HEK293 (cell line): ENCODE results near the gene TK1.

Source experiments
- CTCF ChIA-PET: fragments of 350-600 bp; formaldehyde crosslinking; extraction: SDS; loops from one replicate; lab custom pipeline; 2021; ENCODE audit warnings: antibody characterized with exemption; lab: Yijun Ruan, JAX
- POLR2A ChIA-PET: fragments of 300-600 bp; formaldehyde crosslinking; extraction: SDS; loops from one replicate; lab custom pipeline; 2020; ENCODE audit warnings: antibody characterized with exemption, inconsistent platforms; lab: Yijun Ruan, JAX
- H3K27ac ChIP-seq: fragments of 200-500 bp; sonication (Bioruptor generic); 2 replicates; pipeline ENCODE4 v1.5.1; 2014; ENCODE audit warnings: low read depth, low read length, control low read depth, inconsistent platforms; ENCODE audit errors: extremely low read depth
- H3K36me3 ChIP-seq, 2 experiments: fragments of 200-500 bp in 1 of 2; sonication (Bioruptor generic) in 1 of 2; 1 replicate in 1 of 2; 2 replicates in 1 of 2; pipeline ENCODE4 v1.5.1; 2014 to 2017; ENCODE audit warnings: inconsistent platforms in 2 of 2, low read length in 2 of 2; ENCODE audit not compliant: control insufficient read depth in 2 of 2, insufficient read depth in 1 of 2
- H3K4me1 ChIP-seq: fragments of 200-500 bp; sonication (Bioruptor generic); 2 replicates; pipeline ENCODE4 v1.5.1; 2014; ENCODE audit warnings: mild to moderate bottlenecking, low read length, inconsistent platforms; ENCODE audit not compliant: control insufficient read depth, insufficient read depth
- H3K4me3 ChIP-seq: 2 replicates; pipeline ENCODE4 v1.5.1; 2011; ENCODE audit warnings: low read depth, mild to moderate bottlenecking, control low read depth, low read length, moderate library complexity
- H3K9me3 ChIP-seq: fragments of 200-500 bp; sonication (Bioruptor generic); 2 replicates; pipeline ENCODE4 v1.5.1; 2014; ENCODE audit warnings: low read depth, low read length, inconsistent platforms; ENCODE audit not compliant: control insufficient read depth, insufficient read depth
- KLF1 ChIP-seq: fragments of 450-650 bp; formaldehyde crosslinking; IDR thresholded peaks from 2 replicates; pipeline ENCODE4 v1.5.1; 2016; ENCODE audit warnings: missing biosample characterization, missing genetic modification characterization
- KLF17 ChIP-seq: fragments of 450-650 bp; formaldehyde crosslinking; IDR thresholded peaks from 2 replicates; pipeline ENCODE4 v1.5.1; 2016; ENCODE audit warnings: missing biosample characterization, missing genetic modification characterization
- KLF9 ChIP-seq: fragments of 450-650 bp; formaldehyde crosslinking; IDR thresholded peaks from 2 replicates; pipeline ENCODE4 v1.5.1; 2016; ENCODE audit warnings: missing biosample characterization, missing genetic modification characterization, low read depth
- PATZ1 ChIP-seq: fragments of 450-650 bp; formaldehyde crosslinking; IDR thresholded peaks from 2 replicates; pipeline ENCODE4 v1.5.1; 2016; ENCODE audit warnings: missing biosample characterization, missing genetic modification characterization
- PRDM1 ChIP-seq: fragments of 450-650 bp; formaldehyde crosslinking; IDR thresholded peaks from 2 replicates; pipeline ENCODE4; 2016; ENCODE audit warnings: missing biosample characterization, missing genetic modification characterization
- REPIN1 ChIP-seq: fragments of 450-650 bp; formaldehyde crosslinking; IDR thresholded peaks from 2 replicates; pipeline ENCODE4 v1.5.1; 2017; ENCODE audit warnings: missing biosample characterization, missing genetic modification characterization, low read depth
- SCRT2 ChIP-seq: fragments of 450-650 bp; formaldehyde crosslinking; IDR thresholded peaks from 2 replicates; pipeline ENCODE4 v1.5.1; 2016; ENCODE audit warnings: missing biosample characterization, missing genetic modification characterization
- ZNF132 ChIP-seq: fragments of 450-650 bp; formaldehyde crosslinking; IDR thresholded peaks from 2 replicates; pipeline ENCODE4 v1.5.1; 2017; ENCODE audit warnings: missing biosample characterization, missing genetic modification characterization, borderline replicate concordance
- ZNF146 ChIP-seq: fragments of 450-650 bp; formaldehyde crosslinking; IDR thresholded peaks from 2 replicates; pipeline ENCODE4 v1.5.1; 2016; ENCODE audit warnings: missing biosample characterization, missing genetic modification characterization
- ZNF202 ChIP-seq: fragments of 450-650 bp; formaldehyde crosslinking; IDR thresholded peaks from 2 replicates; pipeline ENCODE4 v1.5.1; 2016; ENCODE audit warnings: missing biosample characterization, missing genetic modification characterization, borderline replicate concordance
- ZNF248 ChIP-seq: fragments of 450-650 bp; formaldehyde crosslinking; IDR thresholded peaks from 2 replicates; pipeline ENCODE4 v1.5.1; 2017; ENCODE audit warnings: missing biosample characterization, missing genetic modification characterization
- ZNF274 ChIP-seq, 2 experiments: fragments of 200-500 bp in 1 of 2; fragments of 450-650 bp in 1 of 2; sonication (Bioruptor generic) in 1 of 2; formaldehyde crosslinking in 1 of 2; IDR thresholded peaks; 2 replicates each; pipeline versions ENCODE4 v1.5.1 to v1.6.1; 2014 to 2016; ENCODE audit warnings: borderline replicate concordance in 1 of 2, inconsistent platforms in 1 of 2, low read length in 1 of 2, missing biosample characterization in 1 of 2, missing genetic modification characterization in 1 of 2
- ZNF354C ChIP-seq: fragments of 450-650 bp; formaldehyde crosslinking; IDR thresholded peaks from 2 replicates; pipeline ENCODE4 v1.5.1; 2016; ENCODE audit warnings: missing biosample characterization, missing genetic modification characterization, low read depth, borderline replicate concordance
- ZNF398 ChIP-seq: fragments of 450-650 bp; formaldehyde crosslinking; IDR thresholded peaks from 2 replicates; pipeline ENCODE4 v1.5.1; 2017; ENCODE audit warnings: missing biosample characterization, missing genetic modification characterization
- ZNF416 ChIP-seq: fragments of 450-650 bp; formaldehyde crosslinking; IDR thresholded peaks from 2 replicates; pipeline ENCODE4 v1.5.1; 2016; ENCODE audit warnings: missing biosample characterization, missing genetic modification characterization
- ZNF433 ChIP-seq: fragments of 450-650 bp; formaldehyde crosslinking; IDR thresholded peaks from 2 replicates; pipeline ENCODE4 v1.5.1; 2016; ENCODE audit warnings: missing biosample characterization, missing genetic modification characterization, low read depth
- ZNF530 ChIP-seq: fragments of 450-650 bp; formaldehyde crosslinking; IDR thresholded peaks from 2 replicates; pipeline ENCODE4 v1.5.1; 2016; ENCODE audit warnings: low read depth, missing biosample characterization, missing genetic modification characterization
- ZNF544 ChIP-seq: fragments of 450-650 bp; formaldehyde crosslinking; IDR thresholded peaks from 2 replicates; pipeline ENCODE4 v1.5.0; 2017; ENCODE audit warnings: missing biosample characterization, missing genetic modification characterization
- ZNF596 ChIP-seq: fragments of 450-650 bp; IDR thresholded peaks from 2 replicates; pipeline ENCODE4 v1.5.0; 2018; ENCODE audit warnings: missing biosample characterization, mild to moderate bottlenecking, missing genetic modification characterization, moderate library complexity
- ZXDB ChIP-seq: fragments of 450-650 bp; formaldehyde crosslinking; IDR thresholded peaks from 2 replicates; pipeline ENCODE4 v1.5.1; 2016; ENCODE audit warnings: missing biosample characterization, missing genetic modification characterization
- TF ChIP-seq, protein P1 (sequence below): fragments of 450-650 bp; formaldehyde crosslinking; IDR thresholded peaks from 2 replicates; pipeline ENCODE4 v1.5.1; 2016; ENCODE audit warnings: missing biosample characterization, missing genetic modification characterization
- TF ChIP-seq, protein P2 (sequence below): fragments of 450-650 bp; formaldehyde crosslinking; IDR thresholded peaks from 2 replicates; pipeline ENCODE4 v1.5.1; 2016; ENCODE audit warnings: missing biosample characterization, missing genetic modification characterization

Gene TK1

DNA sequence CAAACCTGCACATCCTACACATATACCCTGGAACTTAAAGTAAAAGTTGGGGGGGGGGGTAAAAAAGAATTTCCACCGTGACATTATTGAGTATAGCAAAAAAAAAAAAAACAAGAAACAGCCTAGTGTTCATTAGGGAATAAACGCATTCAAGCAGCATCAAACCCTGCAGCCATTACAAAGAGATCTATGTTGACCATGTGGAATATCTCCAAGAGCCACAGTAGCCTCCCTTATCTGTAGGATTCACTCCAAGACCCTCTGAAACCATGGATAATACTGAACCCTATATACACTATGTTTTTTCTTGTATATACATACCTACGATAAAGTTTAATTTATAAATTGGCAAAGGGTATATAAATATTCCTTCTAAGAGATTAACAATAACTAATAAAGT lies 21.6 kb upstream of the TK1 start:
- POLR2A ChIA-PET, result no interaction called here

DNA sequence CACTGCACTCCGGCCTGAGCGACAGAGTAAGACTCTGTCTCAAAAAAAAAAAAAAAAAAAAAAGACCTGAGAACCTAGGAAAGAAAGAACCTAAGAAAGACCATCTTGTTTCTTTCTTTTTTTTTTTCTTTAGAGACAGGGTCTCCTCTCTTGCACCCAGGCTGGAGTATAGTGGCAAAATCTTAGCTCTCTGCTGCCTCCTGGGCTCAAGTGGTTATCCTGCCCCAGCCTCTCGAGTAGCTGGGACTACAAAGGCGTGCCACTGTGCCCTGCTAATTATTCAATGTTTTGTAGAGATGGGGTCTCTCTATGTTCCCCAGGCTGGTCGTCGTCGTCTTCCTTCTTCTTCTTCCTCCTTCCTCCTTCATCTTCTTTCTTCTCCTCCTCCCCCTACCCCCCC lies 19.4 kb upstream of the TK1 start:
- no peak overlapping the region for H3K27ac ChIP-seq
- ChIA-PET CTCF (interaction anchor here (1.1 to 2.6 kb wide), 2 partner anchors 44 to 121 kb away, joined by 4 to 12 read pairs; no protein-coding TSS in a partner anchor), POLR2A (interaction anchor here (0.7 to 1.6 kb wide), 4 partner anchors 15 to 1067 kb away, joined by 4 to 8 read pairs (median 5); partner anchors contain the start of genes AFMID and TK1)
- no peak overlapping the region for H3K4me3 ChIP-seq
- peaks cover 0 to 38% of the 10 kb centered on the region in 2 experiments; a peak in 2 of 3 replicates for H3K36me3 ChIP-seq
- H3K4me1 ChIP-seq, result no peaks in the 10 kb centered on the region
- no peaks in the 10 kb centered on the region for H3K9me3 ChIP-seq
- TF ChIP-seq, protein P1, sequence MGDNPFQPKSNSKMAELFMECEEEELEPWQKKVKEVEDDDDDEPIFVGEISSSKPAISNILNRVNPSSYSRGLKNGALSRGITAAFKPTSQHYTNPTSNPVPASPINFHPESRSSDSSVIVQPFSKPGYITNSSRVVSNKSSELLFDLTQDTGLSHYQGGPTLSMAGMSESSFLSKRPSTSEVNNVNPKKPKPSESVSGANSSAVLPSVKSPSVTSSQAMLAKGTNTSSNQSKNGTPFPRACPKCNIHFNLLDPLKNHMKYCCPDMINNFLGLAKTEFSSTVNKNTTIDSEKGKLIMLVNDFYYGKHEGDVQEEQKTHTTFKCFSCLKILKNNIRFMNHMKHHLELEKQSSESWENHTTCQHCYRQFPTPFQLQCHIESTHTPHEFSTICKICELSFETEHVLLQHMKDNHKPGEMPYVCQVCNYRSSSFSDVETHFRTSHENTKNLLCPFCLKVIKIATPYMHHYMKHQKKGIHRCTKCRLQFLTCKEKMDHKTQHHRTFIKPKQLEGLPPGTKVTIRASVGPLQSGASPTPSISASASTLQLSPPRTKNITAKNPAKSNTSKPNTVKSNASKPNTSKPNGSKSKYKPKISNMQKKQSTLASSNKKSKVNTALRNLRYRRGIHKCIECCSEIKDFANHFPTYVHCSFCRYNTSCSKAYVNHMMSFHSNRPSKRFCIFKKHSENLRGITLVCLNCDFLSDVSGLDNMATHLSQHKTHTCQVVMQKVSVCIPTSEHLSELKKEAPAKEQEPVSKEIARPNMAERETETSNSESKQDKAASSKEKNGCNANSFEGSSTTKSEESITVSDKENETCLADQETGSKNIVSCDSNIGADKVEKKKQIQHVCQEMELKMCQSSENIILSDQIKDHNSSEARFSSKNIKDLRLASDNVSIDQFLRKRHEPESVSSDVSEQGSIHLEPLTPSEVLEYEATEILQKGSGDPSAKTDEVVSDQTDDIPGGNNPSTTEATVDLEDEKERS (tag by site-specific recombination), result no peak
- TF ChIP-seq PATZ1 (tag by site-specific recombination) (no peak), KLF1 (no peak), SCRT2 (no peak), KLF17 (tag by site-specific recombination) (no peak), ZNF433 (no peak), ZNF202 (no peak), REPIN1 (tag by site-specific recombination) (no peak)

More for the DNA sequence above, 21.6 kb upstream of the TK1 start:
- TF ChIP-seq KLF1 (no peak), ZXDB (tag by site-specific recombination) (no peak), ZNF132 (tag by site-specific recombination) (no peak), ZNF596 (no peak), ZNF416 (tag by site-specific recombination) (no peak), ZNF530 (tag by site-specific recombination) (no peak), ZNF248 (tag by site-specific recombination) (no peak), KLF9 (tag by site-specific recombination) (no peak), ZNF398 (tag by site-specific recombination) (no peak), REPIN1 (tag by site-specific recombination) (no peak), PRDM1 (tag by site-specific recombination) (no peak), ZNF274 (IDR thresholded peaks at IDR 0.05; ENCODE audit: low read length) (no peak), ZNF274 (tag by site-specific recombination; IDR thresholded peaks at IDR 0.05; ENCODE audit: borderline replicate concordance) (no peak), ZNF354C (tag by site-specific recombination) (no peak), ZNF146 (tag by site-specific recombination) (no peak), ZNF544 (no peak)
- TF ChIP-seq, protein P2, sequence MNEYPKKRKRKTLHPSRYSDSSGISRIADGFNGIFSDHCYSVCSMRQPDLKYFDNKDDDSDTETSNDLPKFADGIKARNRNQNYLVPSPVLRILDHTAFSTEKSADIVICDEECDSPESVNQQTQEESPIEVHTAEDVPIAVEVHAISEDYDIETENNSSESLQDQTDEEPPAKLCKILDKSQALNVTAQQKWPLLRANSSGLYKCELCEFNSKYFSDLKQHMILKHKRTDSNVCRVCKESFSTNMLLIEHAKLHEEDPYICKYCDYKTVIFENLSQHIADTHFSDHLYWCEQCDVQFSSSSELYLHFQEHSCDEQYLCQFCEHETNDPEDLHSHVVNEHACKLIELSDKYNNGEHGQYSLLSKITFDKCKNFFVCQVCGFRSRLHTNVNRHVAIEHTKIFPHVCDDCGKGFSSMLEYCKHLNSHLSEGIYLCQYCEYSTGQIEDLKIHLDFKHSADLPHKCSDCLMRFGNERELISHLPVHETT, result no peak
- H3K4me1 ChIP-seq, result no peaks in the 10 kb centered on the region
- CTCF ChIA-PET, result interaction anchor here (2.6 kb wide), 1 partner anchor 42 kb away, joined by 12 read pairs; no protein-coding TSS in a partner anchor
- H3K36me3 ChIP-seq, result peaks cover 0 to 31% of the 10 kb centered on the region in 2 experiments; a peak in 2 of 3 replicates
- no peak overlapping the region for H3K4me3 ChIP-seq
- no peaks in the 10 kb centered on the region for H3K9me3 ChIP-seq
- H3K27ac ChIP-seq, result no peak overlapping the region
